Activated B cell treated with CpG ODN at 0.5 μM for 24 hours (primary cell): ENCODE data around the gene XPR1. TPM values are rescaled to one million over a fixed set of nuclear protein-coding genes. Genes with fewer than 3 reads are reported as not detected.
A peak's percentile ranks its signal among the peaks of the same experiment; 100 is the strongest.
"Not testable (repeated sequence)": the region's sequence is repeated elsewhere in the genome, so short reads cannot be mapped to it uniquely, and the experiment has no call there.

Source experiments
- ATAC-seq: fragments of 200-7000 bp; cut with Tn5 transposase; one replicate; pipeline ENCODE4 v1.10.0; 2021; ENCODE audit warnings: low read depth, mild to moderate bottlenecking, moderate library complexity
- CTCF ChIA-PET: fragments of 350-600 bp; sonication (Branson Sonifier 250); formaldehyde crosslinking; loops from one replicate; lab custom pipeline; 2021; ENCODE audit warnings: antibody characterized with exemption; lab: Charles Lee
- POLR2A ChIA-PET: fragments of 350-600 bp; sonication (Branson Sonifier 250); formaldehyde crosslinking; loops from one replicate; lab custom pipeline; 2021; ENCODE audit warnings: antibody characterized with exemption; lab: Charles Lee
- DNase-seq: peaks from one replicate; pipeline ENCODE4 v3.0.0; 2022
- H3K27ac Mint-ChIP-seq: one replicate; pipeline ENCODE4 v1.8.0; 2020; ENCODE audit warnings: mixed read lengths
- H3K27me3 Mint-ChIP-seq: one replicate; pipeline ENCODE4 v1.8.0; 2021; ENCODE audit warnings: mixed read lengths
- H3K36me3 Mint-ChIP-seq: one replicate; pipeline ENCODE4 v1.8.0; 2021; ENCODE audit warnings: low read depth, mixed read lengths
- H3K4me1 Mint-ChIP-seq: one replicate; pipeline ENCODE4 v1.8.0; 2021; ENCODE audit warnings: mixed read lengths
- H3K4me3 Mint-ChIP-seq: one replicate; pipeline ENCODE4 v1.8.0; 2020; ENCODE audit warnings: mild to moderate bottlenecking, mixed read lengths
- H3K9me3 Mint-ChIP-seq: one replicate; pipeline ENCODE4 v1.8.0; 2020; ENCODE audit warnings: mixed read lengths
- intact Hi-C: fragments of 100-400 bp; cut with micrococcal nuclease; formaldehyde crosslinking; loops from one replicate; pipeline ENCODE4 v1.15.1; 2024
- total RNA-seq: library from RNA; stranded (reverse); gene quantifications from 2 replicates; pipeline ENCODE4 v1.2.3, GENCODE V29; 2022
- TF ChIP-seq, protein P1 (sequence below): fragments of 200-600 bp; IDR thresholded peaks from one replicate; pipeline ENCODE4 v1.8.0; 2022; ENCODE audit warnings: antibody characterized with exemption, mild to moderate bottlenecking

XPR1 gene
- total RNA-seq, 1 donor from 2014 or later = 20.4 TPM

DNA sequence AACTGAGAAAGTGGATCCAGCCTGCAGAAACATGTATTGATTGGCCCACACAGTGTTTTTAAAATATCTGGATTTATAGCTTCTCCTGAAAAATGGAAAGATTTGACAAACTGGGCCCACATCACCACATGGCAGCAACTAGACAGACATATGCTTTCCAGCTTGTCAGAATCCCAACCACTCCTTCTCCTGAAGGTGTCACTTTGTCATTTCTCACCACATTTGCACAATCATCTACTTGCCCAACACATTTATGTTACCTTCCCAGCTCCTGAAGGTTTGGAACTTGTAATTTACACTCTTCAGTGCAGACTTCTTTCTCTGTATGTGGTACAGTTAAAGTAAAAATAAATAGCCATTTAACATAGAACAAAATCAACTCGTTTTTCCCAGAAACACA is 154.8 kb downstream of the XPR1 start:
- intact Hi-C loops = no loop called here
- Mint-ChIP-seq H3K4me3 (no peak overlapping the region), H3K36me3 (peaks cover 24% of the 10 kb centered on the region), H3K9me3 (no peaks in the 10 kb centered on the region), H3K4me1 (peaks cover 3% of the 10 kb centered on the region), H3K27me3 (no peaks in the 10 kb centered on the region), H3K27ac (no peak overlapping the region)
- TF ChIP-seq, protein P1, sequence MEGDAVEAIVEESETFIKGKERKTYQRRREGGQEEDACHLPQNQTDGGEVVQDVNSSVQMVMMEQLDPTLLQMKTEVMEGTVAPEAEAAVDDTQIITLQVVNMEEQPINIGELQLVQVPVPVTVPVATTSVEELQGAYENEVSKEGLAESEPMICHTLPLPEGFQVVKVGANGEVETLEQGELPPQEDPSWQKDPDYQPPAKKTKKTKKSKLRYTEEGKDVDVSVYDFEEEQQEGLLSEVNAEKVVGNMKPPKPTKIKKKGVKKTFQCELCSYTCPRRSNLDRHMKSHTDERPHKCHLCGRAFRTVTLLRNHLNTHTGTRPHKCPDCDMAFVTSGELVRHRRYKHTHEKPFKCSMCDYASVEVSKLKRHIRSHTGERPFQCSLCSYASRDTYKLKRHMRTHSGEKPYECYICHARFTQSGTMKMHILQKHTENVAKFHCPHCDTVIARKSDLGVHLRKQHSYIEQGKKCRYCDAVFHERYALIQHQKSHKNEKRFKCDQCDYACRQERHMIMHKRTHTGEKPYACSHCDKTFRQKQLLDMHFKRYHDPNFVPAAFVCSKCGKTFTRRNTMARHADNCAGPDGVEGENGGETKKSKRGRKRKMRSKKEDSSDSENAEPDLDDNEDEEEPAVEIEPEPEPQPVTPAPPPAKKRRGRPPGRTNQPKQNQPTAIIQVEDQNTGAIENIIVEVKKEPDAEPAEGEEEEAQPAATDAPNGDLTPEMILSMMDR = no peak
- CTCF ChIA-PET = no interaction called here
- POLR2A ChIA-PET = no interaction called here
- DNase-seq (no peak), ATAC-seq (no peak)

DNA sequence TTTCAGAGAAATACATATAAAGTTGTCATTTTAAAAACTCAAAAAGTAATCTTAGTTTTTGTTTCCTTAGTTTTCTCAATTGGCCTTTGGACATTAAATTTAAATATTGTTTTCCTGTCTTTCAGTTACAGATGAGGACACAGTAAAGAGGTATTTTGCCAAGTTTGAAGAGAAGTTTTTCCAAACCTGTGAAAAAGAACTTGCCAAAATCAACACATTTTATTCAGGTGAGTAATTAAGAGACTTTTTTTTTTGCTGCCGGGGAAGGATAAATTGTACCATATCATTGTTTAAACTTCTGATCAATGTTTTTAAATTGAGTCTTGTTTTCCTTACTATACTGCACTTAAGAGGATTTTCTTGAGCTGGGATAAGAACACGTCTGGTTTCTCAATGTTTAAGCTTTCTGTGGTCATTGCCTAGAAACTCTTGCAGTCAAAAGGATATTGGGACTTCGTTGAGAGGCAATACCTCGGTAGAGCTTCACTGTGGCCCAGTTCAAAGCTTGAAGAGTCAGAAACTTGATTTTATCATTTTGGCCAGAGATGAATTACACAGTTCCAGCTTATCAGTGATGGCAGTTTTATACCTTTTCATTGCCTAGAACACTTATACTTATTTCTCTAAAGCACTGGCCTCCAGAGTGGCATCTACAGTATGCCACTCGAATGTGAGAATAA is 155.9 kb downstream of the XPR1 start:
- ChIA-PET POLR2A (no interaction called here), CTCF (no interaction called here)
- no peak for ATAC-seq
- intact Hi-C loops = no loop called here
- peaks cover 9% of the 10 kb centered on the region for H3K4me1 Mint-ChIP-seq
- H3K4me3 Mint-ChIP-seq = no peak overlapping the region
- no peaks in the 10 kb centered on the region for H3K9me3 Mint-ChIP-seq
- H3K36me3 Mint-ChIP-seq = peaks cover 24% of the 10 kb centered on the region
- no peaks in the 10 kb centered on the region for H3K27me3 Mint-ChIP-seq
- no peak overlapping the region for H3K27ac Mint-ChIP-seq
- no peak for DNase-seq
- TF ChIP-seq, protein P1 = no peak

DNA sequence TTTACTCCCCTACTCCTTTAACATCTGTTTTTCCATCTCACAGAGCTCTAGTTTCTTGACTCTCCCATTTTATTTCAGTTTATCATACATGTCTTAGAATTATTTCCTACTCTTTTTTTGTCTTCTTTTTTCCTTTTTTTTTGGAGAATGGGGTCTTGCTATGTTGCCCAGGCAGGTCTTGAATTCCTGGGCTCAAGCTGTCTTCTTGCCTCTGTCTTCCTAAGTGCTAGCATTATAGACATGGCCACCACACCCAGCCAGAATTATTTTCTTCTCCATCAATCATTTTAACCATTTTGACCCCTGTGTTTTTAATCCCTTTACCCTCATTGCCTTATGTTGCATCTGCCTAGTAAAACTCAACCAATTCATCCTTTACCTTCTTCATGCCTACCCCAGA is 157.6 kb downstream of the XPR1 start:
- CTCF ChIA-PET = no interaction called here
- TF ChIP-seq, protein P1 = no peak
- peaks cover 11% of the 10 kb centered on the region for H3K4me1 Mint-ChIP-seq
- no peaks in the 10 kb centered on the region for H3K9me3 Mint-ChIP-seq
- H3K27me3 Mint-ChIP-seq = no peaks in the 10 kb centered on the region
- intact Hi-C loops = no loop called here
- no peak for DNase-seq
- ATAC-seq = no peak
- H3K27ac Mint-ChIP-seq = no peak overlapping the region
- POLR2A ChIA-PET = no interaction called here
- H3K4me3 Mint-ChIP-seq = no peak overlapping the region
- H3K36me3 Mint-ChIP-seq = peaks cover 24% of the 10 kb centered on the region

DNA sequence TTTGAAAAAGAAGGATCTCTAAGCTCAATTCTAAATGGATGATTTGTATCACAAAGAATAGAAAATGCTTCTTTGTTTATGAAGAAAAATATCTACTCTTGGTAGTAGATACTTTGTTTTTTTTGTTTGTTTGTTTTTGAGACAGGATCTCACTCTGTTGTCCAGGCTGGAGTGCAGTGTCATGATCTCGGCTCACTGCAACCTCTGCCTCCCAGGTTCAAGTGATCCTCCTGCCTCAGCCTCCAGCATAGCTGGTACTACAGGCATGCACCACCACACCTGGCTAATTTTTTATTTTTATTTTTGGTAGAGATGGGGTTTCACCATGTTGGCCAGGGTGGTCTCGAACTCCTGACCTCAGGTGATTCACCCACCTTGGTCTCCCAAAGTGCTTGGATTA is 159.3 kb downstream of the XPR1 start:
- DNase-seq, ATAC-seq, H3K9me3 Mint-ChIP-seq, intact Hi-C loops, H3K4me3 Mint-ChIP-seq, CTCF ChIA-PET, POLR2A ChIA-PET, H3K27ac Mint-ChIP-seq, H3K27me3 Mint-ChIP-seq: not testable (repeated sequence)
- Mint-ChIP-seq H3K4me1 (peaks cover 11% of the 10 kb centered on the region), H3K36me3 (peaks cover 25% of the 10 kb centered on the region)

DNA sequence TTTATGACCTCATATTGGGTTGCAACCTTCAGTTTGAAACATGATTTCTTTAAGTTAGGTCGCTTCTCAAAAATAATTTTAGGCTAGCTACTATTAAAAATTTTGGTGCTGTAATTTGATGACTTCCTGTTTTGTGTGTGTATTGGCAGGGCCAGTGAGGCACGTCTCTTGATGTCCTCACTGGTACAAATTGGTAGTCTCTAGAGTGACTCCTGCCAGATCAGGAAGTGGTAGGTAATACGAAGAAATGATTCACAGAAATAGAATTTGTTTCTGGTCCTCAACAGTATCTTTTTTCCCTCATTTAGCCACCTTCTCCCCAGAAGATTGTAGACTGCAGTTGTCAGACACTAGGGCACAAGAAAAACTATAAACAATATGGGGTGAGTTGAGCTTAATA is 160.0 kb downstream of the XPR1 start:
- no peak overlapping the region for H3K27ac Mint-ChIP-seq
- H3K9me3 Mint-ChIP-seq = no peaks in the 10 kb centered on the region
- intact Hi-C loops = no loop called here
- H3K4me1 Mint-ChIP-seq = peaks cover 11% of the 10 kb centered on the region
- peaks cover 24% of the 10 kb centered on the region for H3K36me3 Mint-ChIP-seq
- TF ChIP-seq, protein P1 = no peak
- H3K27me3 Mint-ChIP-seq = no peaks in the 10 kb centered on the region
- peak; percentile 34 for ATAC-seq
- DNase-seq = no peak
- H3K4me3 Mint-ChIP-seq = no peak overlapping the region
- ChIA-PET CTCF (no interaction called here), POLR2A (no interaction called here)

DNA sequence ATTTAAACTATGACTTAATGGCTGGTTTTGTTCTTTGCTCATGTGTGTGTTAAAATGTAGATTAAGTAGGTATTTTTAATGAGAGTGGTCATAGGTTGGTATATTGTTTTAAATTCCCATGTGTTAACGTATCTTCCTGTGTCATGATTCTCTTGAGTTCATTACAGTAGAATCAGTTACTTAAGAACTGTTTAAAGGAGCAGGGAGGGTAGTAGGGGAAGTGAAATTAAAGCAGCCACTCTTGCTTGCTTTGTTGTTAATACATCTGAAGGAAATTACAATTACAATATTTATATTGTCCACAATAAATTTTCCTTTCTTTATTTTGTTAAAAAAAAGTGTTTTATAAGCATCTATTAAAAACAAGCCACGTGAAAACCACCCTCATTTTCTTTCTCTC is 161.6 kb downstream of the XPR1 start:
- no peak for ATAC-seq

More for the DNA sequence above, 161.6 kb downstream of the XPR1 start:
- intact Hi-C loops = no loop called here
- ChIA-PET CTCF (no interaction called here), POLR2A (no interaction called here)
- Mint-ChIP-seq H3K27me3 (no peaks in the 10 kb centered on the region), H3K9me3 (no peaks in the 10 kb centered on the region), H3K4me1 (peaks cover 11% of the 10 kb centered on the region), H3K36me3 (peaks cover 14% of the 10 kb centered on the region), H3K4me3 (no peak overlapping the region), H3K27ac (no peak overlapping the region)
- no peak for DNase-seq
- TF ChIP-seq, protein P1 = no peak
